ENCODE data around the gene PRODH2. TPM values are rescaled to one million over a fixed set of nuclear protein-coding genes. Genes with fewer than 3 reads are reported as not detected.
A peak's percentile ranks its signal among the peaks of the same experiment; 100 is the strongest.

The PRODH2 gene
- total and polyA plus RNA-seq, 2 of the 13 experiments (the other 11 are each of a cell fraction or from before 2014, with no cell fraction given): 86.7 to 118 TPM

DNA sequence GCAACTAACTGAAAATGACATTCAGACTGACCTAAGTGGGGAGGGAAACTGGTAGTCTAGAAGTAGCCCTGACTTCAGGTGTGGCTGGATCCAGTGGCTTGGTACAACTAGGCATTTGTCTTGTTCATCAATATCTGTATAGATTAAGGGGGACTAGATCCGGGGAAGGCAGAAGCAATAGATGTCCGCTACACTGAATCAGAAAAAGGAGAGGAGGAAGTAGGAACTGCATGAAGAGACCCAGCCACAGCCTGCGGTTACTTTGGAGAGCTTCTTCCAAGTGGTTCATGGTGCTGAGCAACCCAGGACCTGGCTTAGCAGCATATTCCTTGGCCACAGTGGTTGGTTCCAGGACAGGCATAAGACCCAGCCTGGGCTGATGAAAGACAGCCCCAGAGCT, 9.9 kb upstream of the PRODH2 start:
- WGBS (ENCODE audit: low lambda C conversion rate): 35% methylated on average over 3 of the region's 3 CpGs
- no peak for FAIRE-seq
- POLR2A ChIA-PET: interaction anchor here (0.7 to 1.2 kb wide), 2 partner anchors 11 to 82 kb away, joined by 3 to 4 read pairs; no protein-coding TSS in a partner anchor
- H2AFZ ChIP-seq (ENCODE audit: low read length): no peak overlapping the region
- H3K4me1 ChIP-seq (ENCODE audit: insufficient read depth, low read length): peaks cover 21% of the 10 kb centered on the region
- no peak overlapping the region for H3K27ac ChIP-seq (ENCODE audit: extremely low read length, insufficient read depth, low read length)
- no peak for ATAC-seq
- no peak for TF ChIP-seq JARID2 (CRISPR knock-in tag; IDR thresholded peaks at IDR 0.05; ENCODE audit: insufficient replicate concordance)
- no peak for TF ChIP-seq ARNT (IDR thresholded peaks at IDR 0.05)
- TF ChIP-seq LCORL (IDR thresholded peaks at IDR 0.05): no peak
- TF ChIP-seq LCORL (CRISPR knock-in tag; IDR thresholded peaks at IDR 0.05): no peak
- TF ChIP-seq MEF2D (CRISPR knock-in tag; IDR thresholded peaks at IDR 0.05): no peak
- TF ChIP-seq ELK4 (CRISPR knock-in tag; IDR thresholded peaks at IDR 0.05; ENCODE audit: borderline replicate concordance): no peak
- peak; percentile 70; the same call in 1 of the 2 replicates for TF ChIP-seq ZNF329 (CRISPR knock-in tag; IDR thresholded peaks at IDR 0.05; ENCODE audit: low read depth)
- peak; percentile 25; the same call in 1 of the 2 replicates for TF ChIP-seq SRF (IDR thresholded peaks at IDR 0.05; ENCODE audit: low read depth, low read length)
- BruUV-seq (replicated peaks): no TSS peak
- no peak for DNase-seq (ENCODE audit: low spot score)
- no peak overlapping the region for H3K4me2 ChIP-seq (ENCODE audit: low read depth, low read length)
- H3K79me2 ChIP-seq (ENCODE audit: insufficient read depth, low read length): no peaks in the 10 kb centered on the region
- no peaks in the 10 kb centered on the region for H4K20me1 ChIP-seq (ENCODE audit: insufficient read depth, low read length)
- no peaks in the 10 kb centered on the region for H3K9me3 ChIP-seq (ENCODE audit: low read length)
- intact Hi-C loops (cut with micrococcal nuclease; ENCODE audit: unreplicated experiment): no loop called here
- H3K9ac ChIP-seq (ENCODE audit: insufficient read depth, low read depth, low read length): no peak overlapping the region
- no peak overlapping the region for H3K4me3 ChIP-seq (replicated peaks in 1 of 3; ENCODE audit: insufficient read depth in 1 of 3, low read depth in 2 of 3, low read length in 3 of 3)
- in situ Hi-C loops (cut with HindIII; ENCODE audit: extremely low pct_ligation_motif_present, low pct_unique_long_range_greater_than_20kb): no loop called here
- no peaks in the 10 kb centered on the region for H3K36me3 ChIP-seq (replicated peaks in 1 of 2; ENCODE audit: control insufficient read depth in 1 of 2, insufficient read depth in 2 of 2, low read length in 2 of 2)
- no peaks in the 10 kb centered on the region; a peak in 1 of 5 replicates for H3K27me3 ChIP-seq (ENCODE audit: control insufficient read depth in 1 of 2, insufficient read depth in 2 of 2, low read length in 2 of 2)
- CTCF ChIA-PET (ENCODE audit: low intra/inter-chr PET ratio, low total read pairs): no interaction called here

DNA sequence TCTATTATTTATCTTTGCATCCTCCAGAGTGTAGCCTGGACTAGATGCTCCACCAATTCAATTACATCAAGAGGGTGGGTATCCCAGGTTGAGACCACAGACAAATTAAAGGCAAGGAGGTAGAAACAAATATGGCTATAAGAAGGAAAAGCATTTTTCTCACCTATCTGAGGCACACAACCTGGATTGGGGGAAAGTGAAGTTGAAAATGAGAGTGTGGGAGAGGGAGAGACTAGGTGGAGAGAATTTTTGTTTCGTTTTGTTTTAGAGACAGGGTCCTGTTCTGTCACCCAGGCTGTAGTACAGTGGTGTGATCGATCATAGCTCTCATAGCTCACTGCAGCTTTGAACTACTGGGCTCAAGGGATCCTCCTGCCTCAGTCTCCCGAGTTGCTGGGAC, 5.8 kb upstream of the PRODH2 start:
- POLR2A ChIA-PET: interaction anchor here (1.4 to 1.9 kb wide), 3 partner anchors 78 to 124 kb away, joined by 3 to 5 read pairs (median 3); no protein-coding TSS in a partner anchor
- H3K9me3 ChIP-seq (ENCODE audit: low read length): no peaks in the 10 kb centered on the region
- in situ Hi-C loops (cut with HindIII; ENCODE audit: extremely low pct_ligation_motif_present, low pct_unique_long_range_greater_than_20kb) (loop anchor here (10.0 kb wide), 1 partner anchor 124 kb away; no protein-coding TSS in a partner anchor), intact Hi-C loops (cut with micrococcal nuclease; ENCODE audit: unreplicated experiment) (loop anchor here (10.0 kb wide), 1 partner anchor 124 kb away; no protein-coding TSS in a partner anchor)
- H3K27ac ChIP-seq (ENCODE audit: extremely low read length, insufficient read depth, low read length): no peak overlapping the region
- H3K36me3 ChIP-seq (replicated peaks in 1 of 2; ENCODE audit: control insufficient read depth in 1 of 2, insufficient read depth in 2 of 2, low read length in 2 of 2): no peaks in the 10 kb centered on the region
- no peaks in the 10 kb centered on the region for H3K79me2 ChIP-seq (ENCODE audit: insufficient read depth, low read length)
- FAIRE-seq (no peak), ATAC-seq (no peak), DNase-seq (ENCODE audit: low spot score) (no peak)
- H3K4me1 ChIP-seq (ENCODE audit: insufficient read depth, low read length): peaks cover 48% of the 10 kb centered on the region
- no peaks in the 10 kb centered on the region for H4K20me1 ChIP-seq (ENCODE audit: insufficient read depth, low read length)
- CTCF ChIA-PET (ENCODE audit: low intra/inter-chr PET ratio, low total read pairs): interaction anchor here (2.8 kb wide), 1 partner anchor 124 kb away, joined by 22 read pairs; no protein-coding TSS in a partner anchor
- WGBS (ENCODE audit: low lambda C conversion rate): 13% methylated on average over 3 of the region's 3 CpGs
- H3K27me3 ChIP-seq (ENCODE audit: control insufficient read depth in 1 of 2, insufficient read depth in 2 of 2, low read length in 2 of 2): no peaks in the 10 kb centered on the region; a peak in 1 of 5 replicates
- H3K9ac ChIP-seq (ENCODE audit: insufficient read depth, low read depth, low read length): no peak overlapping the region
- no peak overlapping the region for H3K4me3 ChIP-seq (replicated peaks in 1 of 3; ENCODE audit: insufficient read depth in 1 of 3, low read depth in 2 of 3, low read length in 3 of 3)
- no peak overlapping the region for H2AFZ ChIP-seq (ENCODE audit: low read length)
- BruUV-seq (replicated peaks): no TSS peak
- peak overlapping the region; percentile 13; the same call in 1 of the 2 replicates for H3K4me2 ChIP-seq (ENCODE audit: low read depth, low read length)
- TF ChIP-seq TEAD2 (CRISPR knock-in tag; IDR thresholded peaks at IDR 0.05) (no peak), ZNF784 (CRISPR knock-in tag; IDR thresholded peaks at IDR 0.05; ENCODE audit: borderline replicate concordance) (no peak), NFYC (CRISPR knock-in tag; IDR thresholded peaks at IDR 0.05) (no peak), SP1 (IDR thresholded peaks at IDR 0.05) (no peak), SP1 (CRISPR knock-in tag; IDR thresholded peaks at IDR 0.05) (no peak), CCDC6 (CRISPR knock-in tag; IDR thresholded peaks at IDR 0.05) (no peak), ZNF382 (CRISPR knock-in tag; IDR thresholded peaks at IDR 0.05; ENCODE audit: borderline replicate concordance) (no peak), ZNF550 (CRISPR knock-in tag; IDR thresholded peaks at IDR 0.05; ENCODE audit: borderline replicate concordance) (no peak), SMAD3 (CRISPR knock-in tag; IDR thresholded peaks at IDR 0.05) (no peak), ATF7 (IDR thresholded peaks at IDR 0.05) (no peak), ATF7 (CRISPR knock-in tag; IDR thresholded peaks at IDR 0.05) (no peak)
